Osteoblast (primary cell): ENCODE data around the gene MAP3K10. TPM values are rescaled to one million over a fixed set of nuclear protein-coding genes. Genes with fewer than 3 reads are reported as not detected.
A peak's percentile ranks its signal among the peaks of the same experiment; 100 is the strongest.

Experiments used
- DNase-seq: peaks from one replicate; pipeline ENCODE4 v3.0.0; 2011; ENCODE audit warnings: low spot score, mixed read lengths; ENCODE audit not compliant: insufficient read length; ENCODE audit errors: missing footprints
- H2AFZ ChIP-seq: 2 replicates; pipeline ENCODE4 v1.6.0; 2011; ENCODE audit warnings: mild to moderate bottlenecking, low read length
- H3K27ac ChIP-seq: 2 replicates; pipeline ENCODE4 v1.5.1; 2011; ENCODE audit warnings: mild to moderate bottlenecking, low read depth, low read length, moderate library complexity
- H3K27me3 ChIP-seq: 2 replicates; pipeline ENCODE4 v1.6.0; 2012; ENCODE audit warnings: mild to moderate bottlenecking, control low read depth, inconsistent platforms, low read length, moderate library complexity; ENCODE audit not compliant: insufficient read depth
- H3K36me3 ChIP-seq: 2 replicates; pipeline ENCODE4 v1.5.1; 2011; ENCODE audit warnings: mild to moderate bottlenecking, low read length, control low read depth, moderate library complexity; ENCODE audit not compliant: insufficient read depth
- H3K4me1 ChIP-seq: 2 replicates; pipeline ENCODE4 v1.5.1; 2011; ENCODE audit warnings: mild to moderate bottlenecking, low read length, control low read depth, moderate library complexity; ENCODE audit not compliant: insufficient read depth
- H3K4me2 ChIP-seq: 2 replicates; pipeline ENCODE4 v1.6.0; 2011; ENCODE audit warnings: mild to moderate bottlenecking, low read length; ENCODE audit not compliant: insufficient read depth
- H3K4me3 ChIP-seq: fragments of 200-600 bp; sonication (generic); 3 replicates; pipeline ENCODE4 v1.5.1; 2012; ENCODE audit warnings: mild to moderate bottlenecking, low read length, inconsistent platforms; ENCODE audit not compliant: insufficient read depth
- H3K79me2 ChIP-seq: 2 replicates; pipeline ENCODE4 v1.6.0; 2012; ENCODE audit warnings: mild to moderate bottlenecking, low read length, control low read depth, inconsistent platforms; ENCODE audit not compliant: insufficient read depth
- H3K9me3 ChIP-seq: 2 replicates; pipeline ENCODE4 v1.5.1; 2011; ENCODE audit warnings: low read depth, low read length, control low read depth
- H4K20me1 ChIP-seq: 2 replicates; pipeline ENCODE4 v1.6.0; 2012; ENCODE audit warnings: mild to moderate bottlenecking, low read length, control low read depth; ENCODE audit not compliant: insufficient read depth
- CTCF ChIP-seq: IDR thresholded peaks from 2 replicates; pipeline ENCODE4 v1.5.1; 2011; ENCODE audit warnings: mild to moderate bottlenecking, low read depth, low read length, moderate library complexity; ENCODE audit errors: extremely low read depth
- total RNA-seq: library from RNA; depleted of rRNA; stranded (reverse); fragments of >200 nt; gene quantifications from 2 replicates; pipeline ENCODE4 v1.2.3, GENCODE V29; 2012

Gene MAP3K10
- total RNA-seq, 1 donor, result 9.8 TPM

- peaks cover 3% of the 10 kb centered on the region for H3K27me3 ChIP-seq
Measured at GRCh38 chr19:40225440-40226305, 34.4 kb downstream of the MAP3K10 start.

GRCh38 chr19:40228346-40228745, 37.1 kb downstream of the MAP3K10 start:
- no peak for TF ChIP-seq CTCF
- Histone ChIP-seq H3K4me1 (peaks cover 20% of the 10 kb centered on the region), H3K4me2 (no peak overlapping the region), H3K36me3 (no peaks in the 10 kb centered on the region), H3K27me3 (peaks cover 3% of the 10 kb centered on the region), H3K27ac (no peak overlapping the region), H3K79me2 (no peaks in the 10 kb centered on the region), H3K4me3 (no peak overlapping the region), H4K20me1 (peaks cover 2% of the 10 kb centered on the region), H2AFZ (no peak overlapping the region), H3K9me3 (no peaks in the 10 kb centered on the region)
- DNase-seq, result no peak

More at GRCh38 chr19:40225440-40226305, 34.4 kb downstream of the MAP3K10 start:
- no peaks in the 10 kb centered on the region for H3K36me3 ChIP-seq
- peaks cover 20% of the 10 kb centered on the region for H3K4me1 ChIP-seq
- no peaks in the 10 kb centered on the region for H3K9me3 ChIP-seq
- peaks cover 2% of the 10 kb centered on the region for H4K20me1 ChIP-seq
- H3K4me3 ChIP-seq, result peak overlapping the region; percentile 66
- H3K27ac ChIP-seq, result no peak overlapping the region
- DNase-seq, result peak; percentile 95
- H3K4me2 ChIP-seq, result peak overlapping the region; percentile 89
- no peaks in the 10 kb centered on the region for H3K79me2 ChIP-seq
- peak overlapping the region; percentile 76 for H2AFZ ChIP-seq
- TF ChIP-seq CTCF, result peak; percentile 25

GRCh38 chr19:40228863-40229262, 37.6 kb downstream of the MAP3K10 start:
- Histone ChIP-seq H2AFZ (no peak overlapping the region), H3K79me2 (no peaks in the 10 kb centered on the region), H3K36me3 (no peaks in the 10 kb centered on the region), H4K20me1 (peaks cover 2% of the 10 kb centered on the region), H3K4me1 (peaks cover 20% of the 10 kb centered on the region), H3K4me3 (no peak overlapping the region), H3K27me3 (peaks cover 3% of the 10 kb centered on the region), H3K27ac (no peak overlapping the region), H3K9me3 (no peaks in the 10 kb centered on the region), H3K4me2 (peak overlapping the region; percentile 26)
- no peak for TF ChIP-seq CTCF
- DNase-seq, result no peak

GRCh38 chr19:40229484-40229883, 38.3 kb downstream of the MAP3K10 start:
- DNase-seq, result no peak
- no peaks in the 10 kb centered on the region for H3K79me2 ChIP-seq
- peak overlapping the region; percentile 26 for H3K4me2 ChIP-seq
- no peak overlapping the region for H2AFZ ChIP-seq
- TF ChIP-seq CTCF, result no peak
- no peak overlapping the region for H3K4me3 ChIP-seq
- peaks cover 3% of the 10 kb centered on the region for H3K27me3 ChIP-seq
- no peaks in the 10 kb centered on the region for H3K9me3 ChIP-seq
- H3K27ac ChIP-seq, result no peak overlapping the region
- no peaks in the 10 kb centered on the region for H3K36me3 ChIP-seq
- H3K4me1 ChIP-seq, result peaks cover 20% of the 10 kb centered on the region
- peaks cover 2% of the 10 kb centered on the region for H4K20me1 ChIP-seq
